ENCODE measurements around the gene PRKN. TPM values are rescaled to one million over a fixed set of nuclear protein-coding genes. Genes with fewer than 3 reads are reported as not detected.

PRKN gene
- total RNA-seq, 1 experiment from 2014 or later = not detected

GRCh38 chr6:162435071-162435470 is 292.5 kb downstream of the PRKN start:
- Histone ChIP-seq H3K79me2 (ENCODE audit: low read depth) (no peaks in the 10 kb centered on the region), H2AFZ (no peak overlapping the region), H3K4me3 (no peak overlapping the region), H3K9me2 (ENCODE audit: insufficient read depth) (no peaks in the 10 kb centered on the region), H3K9me3 (ENCODE audit: insufficient read depth, low read depth) (no peaks in the 10 kb centered on the region), H3K27me3 (ENCODE audit: insufficient read depth, low read depth) (no peaks in the 10 kb centered on the region), H4K20me1 (ENCODE audit: insufficient read depth) (no peaks in the 10 kb centered on the region), H3K36me3 (ENCODE audit: low read depth) (no peaks in the 10 kb centered on the region), H3K4me1 (replicated peaks; ENCODE audit: insufficient read depth) (no peaks in the 10 kb centered on the region), H3K27ac (no peak overlapping the region), H3K4me2 (no peak overlapping the region), H3F3A (ENCODE audit: insufficient read depth, low read depth) (no peaks in the 10 kb centered on the region)
- ChIA-PET POLR2A (ENCODE audit: unreplicated experiment) (no interaction called here), CTCF (no interaction called here)
- DNase-seq = no peak
- TF ChIP-seq CTCF (conservative IDR thresholded peaks at IDR 0.05) (no peak), EZH2 (IDR thresholded peaks at IDR 0.05; ENCODE audit: low read depth) (no peak)
- BruUV-seq (replicated peaks) = no TSS peak
- intact Hi-C loops (cut with micrococcal nuclease; ENCODE audit: unreplicated experiment) = no loop called here

- Histone ChIP-seq H3K9me3 (ENCODE audit: insufficient read depth, low read depth) (no peaks in the 10 kb centered on the region), H4K20me1 (ENCODE audit: insufficient read depth) (no peaks in the 10 kb centered on the region), H3F3A (ENCODE audit: insufficient read depth, low read depth) (no peaks in the 10 kb centered on the region), H3K4me2 (no peak overlapping the region), H3K4me1 (replicated peaks; ENCODE audit: insufficient read depth) (no peaks in the 10 kb centered on the region), H2AFZ (no peak overlapping the region), H3K79me2 (ENCODE audit: low read depth) (no peaks in the 10 kb centered on the region), H3K9me2 (ENCODE audit: insufficient read depth) (no peaks in the 10 kb centered on the region; the same call in 1 of the 2 replicates), H3K27me3 (ENCODE audit: insufficient read depth, low read depth) (0 out of 2 replicates have a peak, but pooled peaks cover 22% of the 10 kb centered on the region), H3K4me3 (no peak overlapping the region), H3K27ac (no peak overlapping the region), H3K36me3 (ENCODE audit: low read depth) (no peaks in the 10 kb centered on the region)
- ChIA-PET POLR2A (ENCODE audit: unreplicated experiment) (no interaction called here), CTCF (no interaction called here)
- DNase-seq = no peak
- TF ChIP-seq CTCF (conservative IDR thresholded peaks at IDR 0.05) = no peak
- TF ChIP-seq EZH2 (IDR thresholded peaks at IDR 0.05; ENCODE audit: low read depth) = no peak
- no TSS peak for BruUV-seq (replicated peaks)
- intact Hi-C loops (cut with micrococcal nuclease; ENCODE audit: unreplicated experiment) = no loop called here
Measured at GRCh38 chr6:162421004-162421403, 306.6 kb downstream of the PRKN start.

GRCh38 chr6:162416831-162417537 is 310.6 kb downstream of the PRKN start:
- no peaks in the 10 kb centered on the region for H4K20me1 ChIP-seq (ENCODE audit: insufficient read depth)
- no peaks in the 10 kb centered on the region for H3K36me3 ChIP-seq (ENCODE audit: low read depth)
- H3K79me2 ChIP-seq (ENCODE audit: low read depth) = no peaks in the 10 kb centered on the region
- H3K27ac ChIP-seq = no peak overlapping the region
- H2AFZ ChIP-seq = no peak overlapping the region
- H3K4me2 ChIP-seq = no peak overlapping the region
- TF ChIP-seq CTCF (conservative IDR thresholded peaks at IDR 0.05) (no peak), EZH2 (IDR thresholded peaks at IDR 0.05; ENCODE audit: low read depth) (no peak)
- CTCF ChIA-PET = no interaction called here
- no TSS peak for BruUV-seq (replicated peaks)
- H3F3A ChIP-seq (ENCODE audit: insufficient read depth, low read depth) = no peaks in the 10 kb centered on the region
- POLR2A ChIA-PET (ENCODE audit: unreplicated experiment) = no interaction called here
- peaks cover 42% of the 10 kb centered on the region for H3K27me3 ChIP-seq (ENCODE audit: insufficient read depth, low read depth)
- no peak for DNase-seq
- H3K9me3 ChIP-seq (ENCODE audit: insufficient read depth, low read depth) = no peaks in the 10 kb centered on the region
- intact Hi-C loops (cut with micrococcal nuclease; ENCODE audit: unreplicated experiment) = no loop called here
- H3K9me2 ChIP-seq (ENCODE audit: insufficient read depth) = no peaks in the 10 kb centered on the region
- H3K4me1 ChIP-seq (replicated peaks; ENCODE audit: insufficient read depth) = no peaks in the 10 kb centered on the region
- no peak overlapping the region for H3K4me3 ChIP-seq
